Lower leg skin (tissue), 3 donors: Measurements from ENCODE around the gene RAPGEF2.

Experiments used
- POLR2A ChIP-seq, 2 donors: fragments of 450-650 bp; IDR thresholded peaks; one replicate each; pipeline ENCODE4 v1.6.1; 2016 to 2017; ENCODE audit warnings: antibody characterized with exemption in 2 of 2, mild to moderate bottlenecking in 1 of 2, moderate library complexity in 1 of 2
- TF ChIP-seq, protein P1 (sequence below), 3 donors: fragments of 450-650 bp; IDR thresholded peaks; one replicate each; pipeline ENCODE4 v1.5.1; 2016; ENCODE audit warnings: antibody characterized with exemption in 3 of 3, mild to moderate bottlenecking in 3 of 3, moderate library complexity in 2 of 3

DNA sequence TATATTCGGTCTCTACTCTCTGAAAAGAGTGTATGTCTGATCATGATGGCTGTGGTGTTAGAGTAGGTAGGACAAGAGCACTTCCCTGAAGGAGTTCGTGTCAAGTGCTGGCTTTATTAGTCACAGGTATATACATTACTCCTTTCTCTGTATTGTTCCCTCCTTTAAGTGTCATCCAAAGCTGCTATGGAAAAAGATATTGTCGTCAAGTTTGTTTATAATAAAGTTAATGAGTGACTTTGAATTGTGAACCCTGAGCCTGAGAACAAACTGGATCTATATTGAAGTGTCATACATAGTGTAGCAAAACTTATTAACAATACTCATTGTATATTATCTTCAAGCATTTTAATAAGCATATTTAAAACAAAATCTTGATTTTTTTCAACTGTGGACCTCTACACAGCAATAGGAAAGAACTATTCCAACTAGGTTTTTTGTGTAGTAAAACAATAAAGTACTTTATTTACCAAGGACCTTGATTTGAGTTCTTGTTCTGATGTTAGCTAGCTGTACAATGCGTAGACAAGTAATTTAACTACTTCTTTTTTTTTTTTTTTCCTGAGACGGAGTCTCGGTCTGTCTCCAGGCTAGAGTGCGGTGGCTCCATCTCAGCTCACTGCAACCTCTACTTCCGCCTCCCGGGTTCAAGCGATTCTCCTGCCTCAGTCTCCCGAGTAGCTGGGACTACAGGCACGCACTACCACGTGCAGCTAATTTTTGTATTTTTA is 177.7 kb downstream of the RAPGEF2 start:
- TF ChIP-seq, protein P1, sequence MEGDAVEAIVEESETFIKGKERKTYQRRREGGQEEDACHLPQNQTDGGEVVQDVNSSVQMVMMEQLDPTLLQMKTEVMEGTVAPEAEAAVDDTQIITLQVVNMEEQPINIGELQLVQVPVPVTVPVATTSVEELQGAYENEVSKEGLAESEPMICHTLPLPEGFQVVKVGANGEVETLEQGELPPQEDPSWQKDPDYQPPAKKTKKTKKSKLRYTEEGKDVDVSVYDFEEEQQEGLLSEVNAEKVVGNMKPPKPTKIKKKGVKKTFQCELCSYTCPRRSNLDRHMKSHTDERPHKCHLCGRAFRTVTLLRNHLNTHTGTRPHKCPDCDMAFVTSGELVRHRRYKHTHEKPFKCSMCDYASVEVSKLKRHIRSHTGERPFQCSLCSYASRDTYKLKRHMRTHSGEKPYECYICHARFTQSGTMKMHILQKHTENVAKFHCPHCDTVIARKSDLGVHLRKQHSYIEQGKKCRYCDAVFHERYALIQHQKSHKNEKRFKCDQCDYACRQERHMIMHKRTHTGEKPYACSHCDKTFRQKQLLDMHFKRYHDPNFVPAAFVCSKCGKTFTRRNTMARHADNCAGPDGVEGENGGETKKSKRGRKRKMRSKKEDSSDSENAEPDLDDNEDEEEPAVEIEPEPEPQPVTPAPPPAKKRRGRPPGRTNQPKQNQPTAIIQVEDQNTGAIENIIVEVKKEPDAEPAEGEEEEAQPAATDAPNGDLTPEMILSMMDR (IDR thresholded peaks at IDR 0.05): no peak
- TF ChIP-seq POLR2A (IDR thresholded peaks at IDR 0.05): no peak
